SK-N-SH treated with all-trans-retinoic acid at 6 μM for 48 hours (cell line): ENCODE measurements around the gene SDR42E2.

Experiments used
- ATAC-seq: fragments of 200-7000 bp; cut with Tn5 transposase; 3 replicates; pipeline ENCODE4 v1.9.1; 2020; ENCODE audit warnings: mild to moderate bottlenecking, moderate library complexity
- ARNTL ChIP-seq: fragments of 450-650 bp; formaldehyde crosslinking; IDR thresholded peaks from 2 replicates; pipeline ENCODE4 v1.5.0; 2020; ENCODE audit warnings: low read depth, mild to moderate bottlenecking, moderate library complexity, borderline replicate concordance
- BACH2 ChIP-seq: fragments of 250-450 bp; sonication (Bioruptor Pico); IDR thresholded peaks from 2 replicates; pipeline ENCODE4 v1.9.0; 2021; ENCODE audit warnings: mild to moderate bottlenecking, borderline replicate concordance
- CREB5 ChIP-seq: fragments of 250-450 bp; sonication (Bioruptor Pico); IDR thresholded peaks from 2 replicates; pipeline ENCODE4 v1.5.1; 2020; ENCODE audit warnings: low read depth, mild to moderate bottlenecking, moderate library complexity
- ESRRG ChIP-seq: fragments of 250-450 bp; sonication (Bioruptor Pico); IDR thresholded peaks from 2 replicates; pipeline ENCODE4 v1.6.1; 2021; ENCODE audit warnings: mild to moderate bottlenecking
- ISL1 ChIP-seq: fragments of 250-450 bp; sonication (Bioruptor Pico); IDR thresholded peaks from 2 replicates; pipeline ENCODE4 v2.1.2; 2022; ENCODE audit warnings: mild to moderate bottlenecking, moderate library complexity
- OSR1 ChIP-seq: fragments of 250-450 bp; sonication (Bioruptor Pico); IDR thresholded peaks from 2 replicates; pipeline ENCODE4 v1.8.0; 2022; ENCODE audit warnings: moderate library complexity, mild to moderate bottlenecking, inconsistent platforms
- PPARA ChIP-seq: fragments of 250-450 bp; sonication (Bioruptor Pico); IDR thresholded peaks from 2 replicates; pipeline ENCODE4 v1.5.0; 2020; ENCODE audit warnings: mild to moderate bottlenecking, borderline replicate concordance
- RARB ChIP-seq: fragments of 250-450 bp; sonication (Bioruptor Pico); IDR thresholded peaks from 2 replicates; pipeline ENCODE4 v1.8.0; 2021; ENCODE audit warnings: mild to moderate bottlenecking, moderate library complexity
- SNAI2 ChIP-seq: fragments of 250-450 bp; sonication (Bioruptor Pico); IDR thresholded peaks from 2 replicates; pipeline ENCODE4 v1.5.0; 2020; ENCODE audit warnings: mild to moderate bottlenecking, moderate library complexity
- TCF4 ChIP-seq: fragments of 250-450 bp; sonication (Bioruptor Pico); IDR thresholded peaks from 2 replicates; pipeline ENCODE4 v1.8.0; 2021; ENCODE audit warnings: mild to moderate bottlenecking, moderate library complexity, borderline replicate concordance
- TOX ChIP-seq: fragments of 250-450 bp; sonication (Bioruptor Pico); IDR thresholded peaks from 2 replicates; pipeline ENCODE4 v1.8.0; 2021; ENCODE audit warnings: mild to moderate bottlenecking, moderate library complexity, borderline replicate concordance
- TSHZ2 ChIP-seq: fragments of 250-450 bp; sonication (Bioruptor Pico); IDR thresholded peaks from 2 replicates; pipeline ENCODE4 v1.5.0; 2020; ENCODE audit warnings: mild to moderate bottlenecking, moderate library complexity
- ZC3H10 ChIP-seq: fragments of 250-450 bp; sonication (Bioruptor Pico); IDR thresholded peaks from 2 replicates; pipeline ENCODE4 v1.5.1; 2021; ENCODE audit warnings: mild to moderate bottlenecking, moderate library complexity
- ZFP3 ChIP-seq: fragments of 250-450 bp; sonication (Bioruptor Pico); IDR thresholded peaks from 2 replicates; pipeline ENCODE4 v1.5.0; 2020; ENCODE audit warnings: mild to moderate bottlenecking, moderate library complexity
- ZFP30 ChIP-seq: fragments of 450-650 bp; formaldehyde crosslinking; IDR thresholded peaks from 2 replicates; pipeline ENCODE4 v1.5.0; 2022; ENCODE audit warnings: mild to moderate bottlenecking, moderate library complexity
- ZNF565 ChIP-seq: fragments of 450-650 bp; formaldehyde crosslinking; conservative IDR thresholded peaks from 2 replicates; pipeline ENCODE4 v1.5.0; 2020; ENCODE audit warnings: low read depth, mild to moderate bottlenecking, moderate library complexity
- ZNF70 ChIP-seq: fragments of 450-650 bp; formaldehyde crosslinking; IDR thresholded peaks from 2 replicates; pipeline ENCODE4 v1.5.0; 2020; ENCODE audit warnings: mild to moderate bottlenecking, moderate library complexity
- ZNF8 ChIP-seq: fragments of 450-650 bp; formaldehyde crosslinking; IDR thresholded peaks from 2 replicates; pipeline ENCODE4 v1.5.0; 2020; ENCODE audit warnings: mild to moderate bottlenecking, moderate library complexity
- TF ChIP-seq, protein P1 (sequence below): fragments of 250-450 bp; sonication (Bioruptor Pico); IDR thresholded peaks from 2 replicates; pipeline ENCODE4 v1.8.0; 2020; ENCODE audit warnings: mild to moderate bottlenecking, moderate library complexity, borderline replicate concordance
- TF ChIP-seq, protein P2 (sequence below): fragments of 250-450 bp; sonication (Bioruptor Pico); IDR thresholded peaks from 2 replicates; pipeline ENCODE4 v1.5.1; 2021; ENCODE audit warnings: mild to moderate bottlenecking, moderate library complexity
- TF ChIP-seq, protein P3 (sequence below): fragments of 250-450 bp; sonication (Bioruptor Pico); IDR thresholded peaks from 2 replicates; pipeline ENCODE4 v1.8.0; 2021; ENCODE audit warnings: low read depth, mild to moderate bottlenecking, moderate library complexity, borderline replicate concordance

Gene SDR42E2

GRCh38 chr16:22123759-22124490 lies 38.4 kb upstream of the SDR42E2 start (continued):
- TF ChIP-seq, protein P1, sequence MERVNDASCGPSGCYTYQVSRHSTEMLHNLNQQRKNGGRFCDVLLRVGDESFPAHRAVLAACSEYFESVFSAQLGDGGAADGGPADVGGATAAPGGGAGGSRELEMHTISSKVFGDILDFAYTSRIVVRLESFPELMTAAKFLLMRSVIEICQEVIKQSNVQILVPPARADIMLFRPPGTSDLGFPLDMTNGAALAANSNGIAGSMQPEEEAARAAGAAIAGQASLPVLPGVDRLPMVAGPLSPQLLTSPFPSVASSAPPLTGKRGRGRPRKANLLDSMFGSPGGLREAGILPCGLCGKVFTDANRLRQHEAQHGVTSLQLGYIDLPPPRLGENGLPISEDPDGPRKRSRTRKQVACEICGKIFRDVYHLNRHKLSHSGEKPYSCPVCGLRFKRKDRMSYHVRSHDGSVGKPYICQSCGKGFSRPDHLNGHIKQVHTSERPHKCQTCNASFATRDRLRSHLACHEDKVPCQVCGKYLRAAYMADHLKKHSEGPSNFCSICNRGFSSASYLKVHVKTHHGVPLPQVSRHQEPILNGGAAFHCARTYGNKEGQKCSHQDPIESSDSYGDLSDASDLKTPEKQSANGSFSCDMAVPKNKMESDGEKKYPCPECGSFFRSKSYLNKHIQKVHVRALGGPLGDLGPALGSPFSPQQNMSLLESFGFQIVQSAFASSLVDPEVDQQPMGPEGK (CRISPR knock-in tag), result no peak
- TF ChIP-seq ARNTL (CRISPR knock-in tag), result no peak

GRCh38 chr16:22124583-22125284 lies 37.6 kb upstream of the SDR42E2 start:
- no peak for TF ChIP-seq ISL1 (CRISPR knock-in tag)
- no peak for TF ChIP-seq TCF4 (CRISPR knock-in tag)
- TF ChIP-seq ZFP30, result no peak
- no peak for TF ChIP-seq BACH2 (CRISPR knock-in tag)
- no peak for TF ChIP-seq OSR1 (CRISPR knock-in tag)
- no peak for TF ChIP-seq ZFP3
- TF ChIP-seq, protein P1 (CRISPR knock-in tag), result no peak
- no peak for TF ChIP-seq RARB (CRISPR knock-in tag)
- TF ChIP-seq ZNF70 (CRISPR knock-in tag), result no peak
- no peak for ATAC-seq

- ATAC-seq, result no peak
- no peak for TF ChIP-seq CREB5 (CRISPR knock-in tag)
- no peak for TF ChIP-seq ZFP3
- no peak for TF ChIP-seq TOX
- TF ChIP-seq, protein P2, sequence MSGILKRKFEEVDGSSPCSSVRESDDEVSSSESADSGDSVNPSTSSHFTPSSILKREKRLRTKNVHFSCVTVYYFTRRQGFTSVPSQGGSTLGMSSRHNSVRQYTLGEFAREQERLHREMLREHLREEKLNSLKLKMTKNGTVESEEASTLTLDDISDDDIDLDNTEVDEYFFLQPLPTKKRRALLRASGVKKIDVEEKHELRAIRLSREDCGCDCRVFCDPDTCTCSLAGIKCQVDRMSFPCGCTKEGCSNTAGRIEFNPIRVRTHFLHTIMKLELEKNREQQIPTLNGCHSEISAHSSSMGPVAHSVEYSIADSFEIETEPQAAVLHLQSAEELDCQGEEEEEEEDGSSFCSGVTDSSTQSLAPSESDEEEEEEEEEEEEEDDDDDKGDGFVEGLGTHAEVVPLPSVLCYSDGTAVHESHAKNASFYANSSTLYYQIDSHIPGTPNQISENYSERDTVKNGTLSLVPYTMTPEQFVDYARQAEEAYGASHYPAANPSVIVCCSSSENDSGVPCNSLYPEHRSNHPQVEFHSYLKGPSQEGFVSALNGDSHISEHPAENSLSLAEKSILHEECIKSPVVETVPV (CRISPR knock-in tag), result no peak
- TF ChIP-seq, protein P1 (CRISPR knock-in tag), result no peak
- no peak for TF ChIP-seq ESRRG (CRISPR knock-in tag)
- no peak for TF ChIP-seq SNAI2 (CRISPR knock-in tag)
- no peak for TF ChIP-seq ZFP30
- TF ChIP-seq OSR1 (CRISPR knock-in tag), result no peak
- TF ChIP-seq, protein P3, sequence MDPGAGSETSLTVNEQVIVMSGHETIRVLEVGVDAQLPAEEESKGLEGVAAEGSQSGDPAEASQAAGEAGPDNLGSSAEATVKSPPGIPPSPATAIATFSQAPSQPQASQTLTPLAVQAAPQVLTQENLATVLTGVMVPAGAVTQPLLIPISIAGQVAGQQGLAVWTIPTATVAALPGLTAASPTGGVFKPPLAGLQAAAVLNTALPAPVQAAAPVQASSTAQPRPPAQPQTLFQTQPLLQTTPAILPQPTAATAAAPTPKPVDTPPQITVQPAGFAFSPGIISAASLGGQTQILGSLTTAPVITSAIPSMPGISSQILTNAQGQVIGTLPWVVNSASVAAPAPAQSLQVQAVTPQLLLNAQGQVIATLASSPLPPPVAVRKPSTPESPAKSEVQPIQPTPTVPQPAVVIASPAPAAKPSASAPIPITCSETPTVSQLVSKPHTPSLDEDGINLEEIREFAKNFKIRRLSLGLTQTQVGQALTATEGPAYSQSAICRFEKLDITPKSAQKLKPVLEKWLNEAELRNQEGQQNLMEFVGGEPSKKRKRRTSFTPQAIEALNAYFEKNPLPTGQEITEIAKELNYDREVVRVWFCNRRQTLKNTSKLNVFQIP (CRISPR knock-in tag), result no peak
- no peak for TF ChIP-seq ZC3H10 (CRISPR knock-in tag)
- TF ChIP-seq TCF4 (CRISPR knock-in tag), result no peak
- no peak for TF ChIP-seq TSHZ2 (CRISPR knock-in tag)
- TF ChIP-seq ZNF8, result no peak
- no peak for TF ChIP-seq BACH2 (CRISPR knock-in tag)
- no peak for TF ChIP-seq ZNF565 (CRISPR knock-in tag)
- TF ChIP-seq PPARA (CRISPR knock-in tag), result no peak
- no peak for TF ChIP-seq RARB (CRISPR knock-in tag)
Observed at GRCh38 chr16:22126037-22126558, 36.2 kb upstream of the SDR42E2 start.
